Karpas-422 (cell line): Measurements from ENCODE around the gene MAPK9. TPM values are rescaled to one million over a fixed set of nuclear protein-coding genes. Genes with fewer than 3 reads are reported as not detected.

ENCODE experiments used
- DNase-seq: peaks from one replicate; pipeline ENCODE4 v3.0.0-alpha.2; 2015
- H2AFZ ChIP-seq: fragments of 200-600 bp; sonication (generic); 2 replicates; pipeline ENCODE4 v1.6.1; 2014; ENCODE audit warnings: antibody characterized with exemption, low read length, mixed read lengths
- H3K27ac ChIP-seq: fragments of 200-600 bp; sonication (generic); 2 replicates; pipeline ENCODE4 v1.5.1; 2014; ENCODE audit warnings: mild to moderate bottlenecking, low read length, moderate library complexity
- H3K27me3 ChIP-seq: fragments of 200-600 bp; sonication (generic); 2 replicates; pipeline ENCODE4 v1.6.1; 2014; ENCODE audit warnings: low read length, mixed read lengths
- H3K36me3 ChIP-seq: fragments of 200-600 bp; sonication (generic); 2 replicates; pipeline ENCODE4 v1.6.1; 2014; ENCODE audit warnings: low read length, mixed read lengths; ENCODE audit not compliant: insufficient read depth
- H3K4me1 ChIP-seq: fragments of 200-600 bp; sonication (generic); 2 replicates; pipeline ENCODE4 v1.6.1; 2014; ENCODE audit warnings: mild to moderate bottlenecking, low read length, mixed read lengths
- H3K4me2 ChIP-seq: fragments of 200-600 bp; sonication (generic); 2 replicates; pipeline ENCODE4 v1.6.1; 2014; ENCODE audit warnings: low read length, low read depth, mild to moderate bottlenecking; ENCODE audit not compliant: poor library complexity, severe bottlenecking
- H3K4me3 ChIP-seq: fragments of 200-600 bp; sonication (generic); 2 replicates; pipeline ENCODE4 v1.5.1; 2014; ENCODE audit warnings: mild to moderate bottlenecking, antibody characterized with exemption, low read length, mixed read lengths
- H3K79me2 ChIP-seq: fragments of 200-600 bp; sonication (generic); 2 replicates; pipeline ENCODE4 v1.6.1; 2014; ENCODE audit warnings: mild to moderate bottlenecking, low read length, mixed read lengths
- H3K9ac ChIP-seq: fragments of 200-600 bp; sonication (generic); 2 replicates; pipeline ENCODE4 v1.6.0; 2014; ENCODE audit warnings: low read length
- H3K9me2 ChIP-seq: fragments of 200-600 bp; sonication (generic), shearing (Covaris generic); replicated peaks from 2 replicates; pipeline ENCODE4 v1.6.0; 2014; ENCODE audit warnings: mild to moderate bottlenecking, low read length, moderate library complexity; ENCODE audit not compliant: insufficient read depth
- H3K9me3 ChIP-seq: fragments of 300-700, 200-600 bp; sonication (generic); 2 replicates; pipeline ENCODE4 v1.6.1; 2014; ENCODE audit warnings: low read length, mixed read lengths
- H4K20me1 ChIP-seq: fragments of 200-600 bp; sonication (generic); 2 replicates; pipeline ENCODE4 v1.6.1; 2014; ENCODE audit warnings: mild to moderate bottlenecking, antibody characterized with exemption, low read length, low read depth; ENCODE audit not compliant: insufficient read depth
- total RNA-seq: library from RNA; depleted of rRNA; stranded (reverse); fragments of >200 nt; shearing (Covaris generic); gene quantifications from 2 replicates; pipeline ENCODE4 v1.2.3, GENCODE V29; 2014; ENCODE audit warnings: low replicate concordance; rRNA removed

MAPK9 gene
- 26.8 and 33.0 TPM in 2 replicates for total RNA-seq

GRCh38 chr5:180291943-180292831 lies at the start of gene MAPK9:
Gene MAPK9, minus strand, starts transcription at chr5:180292083. Its CDS starts 11,522 bp downstream, at chr5:180280561.
- Histone ChIP-seq H3K79me2 (peaks cover 53% of the 10 kb centered on the region), H3K4me3 (peak within 1 kb of the TSS; percentile 88), H3K4me1 (peaks cover 23% of the 10 kb centered on the region), H4K20me1 (no peaks in the 10 kb centered on the region), H3K36me3 (peaks cover 17% of the 10 kb centered on the region; the same call in 1 of the 2 replicates), H3K27me3 (no peaks in the 10 kb centered on the region), H3K9me2 (no peaks in the 10 kb centered on the region), H2AFZ (peak within 1 kb of the TSS; percentile 84), H3K9ac (peak within 1 kb of the TSS; percentile 95), H3K9me3 (peaks cover 3% of the 10 kb centered on the region; the same call in 1 of the 2 replicates), H3K27ac (peak within 1 kb of the TSS; percentile 70), H3K4me2 (peak within 1 kb of the TSS; percentile 93)
- peak; percentile 95 for DNase-seq

DNA sequence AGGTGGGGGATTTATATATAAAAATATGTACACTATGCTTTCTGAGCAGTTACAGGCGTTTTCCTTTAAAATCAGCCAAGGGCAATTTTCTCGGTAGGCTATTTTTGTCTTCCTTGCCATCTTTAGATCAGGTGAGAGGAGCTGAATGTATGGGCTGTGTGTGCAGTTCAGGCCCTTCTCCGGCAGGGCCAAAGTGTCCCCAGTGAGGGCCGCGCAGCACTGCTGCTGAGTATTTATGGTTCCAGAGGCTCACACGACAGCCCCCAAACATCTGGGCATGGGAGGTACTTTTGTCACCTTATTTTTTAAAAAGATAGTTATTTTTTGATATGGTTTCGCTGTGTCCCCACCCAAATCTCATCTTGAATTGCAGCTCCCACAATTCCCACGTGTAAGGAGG lies 49.7 kb upstream of the MAPK9 start:
- Histone ChIP-seq H3K79me2 (no peaks in the 10 kb centered on the region), H3K4me3 (no peak overlapping the region), H3K4me1 (no peaks in the 10 kb centered on the region), H3K9me2 (no peaks in the 10 kb centered on the region), H3K27ac (no peak overlapping the region), H2AFZ (no peak overlapping the region), H3K27me3 (no peaks in the 10 kb centered on the region), H3K36me3 (no peaks in the 10 kb centered on the region), H3K4me2 (no peak overlapping the region), H3K9ac (no peak overlapping the region), H4K20me1 (no peaks in the 10 kb centered on the region), H3K9me3 (no peaks in the 10 kb centered on the region)
- no peak for DNase-seq

DNA sequence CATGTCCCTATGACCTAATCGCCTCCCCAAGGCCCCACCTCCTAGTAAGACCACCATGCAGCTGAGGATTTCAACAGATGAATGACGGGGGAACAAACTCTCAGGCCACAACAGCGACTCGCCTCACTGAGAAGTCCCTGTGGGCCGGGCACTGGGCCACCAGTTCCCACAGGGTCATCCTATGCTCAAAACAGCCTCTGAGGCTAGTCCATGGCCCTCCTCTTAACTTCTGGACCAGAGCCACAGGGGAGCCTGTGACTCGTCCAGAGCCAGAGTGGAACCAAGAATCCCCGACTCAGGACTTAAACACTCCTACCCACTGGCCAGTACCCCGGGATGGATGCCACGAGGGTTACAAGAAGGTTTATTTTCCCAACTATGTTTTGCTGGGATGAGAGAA lies 49.0 kb upstream of the MAPK9 start:
- no peak overlapping the region for H3K27ac ChIP-seq

GRCh38 chr5:180339583-180340183 lies 47.8 kb upstream of the MAPK9 start:
- no peak overlapping the region for H2AFZ ChIP-seq
- H3K27me3 ChIP-seq = no peaks in the 10 kb centered on the region
- no peaks in the 10 kb centered on the region for H3K36me3 ChIP-seq
- DNase-seq = no peak
- H3K9ac ChIP-seq = no peak overlapping the region
- no peaks in the 10 kb centered on the region for H3K9me2 ChIP-seq
- H3K9me3 ChIP-seq = no peaks in the 10 kb centered on the region
- H3K27ac ChIP-seq = no peak overlapping the region
- H3K79me2 ChIP-seq = no peaks in the 10 kb centered on the region
- H3K4me3 ChIP-seq = no peak overlapping the region
- no peaks in the 10 kb centered on the region for H3K4me1 ChIP-seq
- no peak overlapping the region for H3K4me2 ChIP-seq
- no peaks in the 10 kb centered on the region for H4K20me1 ChIP-seq

More for the DNA sequence above, 49.0 kb upstream of the MAPK9 start:
- Histone ChIP-seq H3K9ac (no peak overlapping the region), H3K4me2 (no peak overlapping the region), H3K4me1 (no peaks in the 10 kb centered on the region), H3K36me3 (no peaks in the 10 kb centered on the region), H3K27me3 (no peaks in the 10 kb centered on the region), H3K79me2 (no peaks in the 10 kb centered on the region), H4K20me1 (no peaks in the 10 kb centered on the region), H3K9me3 (no peaks in the 10 kb centered on the region), H3K9me2 (no peaks in the 10 kb centered on the region), H3K4me3 (no peak overlapping the region), H2AFZ (no peak overlapping the region)
- no peak for DNase-seq

GRCh38 chr5:180338001-180338707 lies 46.3 kb upstream of the MAPK9 start:
- Histone ChIP-seq H3K27me3 (no peaks in the 10 kb centered on the region), H3K27ac (no peak overlapping the region), H3K79me2 (no peaks in the 10 kb centered on the region), H3K4me1 (no peaks in the 10 kb centered on the region), H3K9ac (no peak overlapping the region), H3K4me3 (no peak overlapping the region), H3K9me3 (no peaks in the 10 kb centered on the region), H3K36me3 (no peaks in the 10 kb centered on the region), H3K9me2 (no peaks in the 10 kb centered on the region), H2AFZ (no peak overlapping the region), H4K20me1 (no peaks in the 10 kb centered on the region), H3K4me2 (no peak overlapping the region)
- no peak for DNase-seq

- Histone ChIP-seq H3K27me3 (no peaks in the 10 kb centered on the region), H4K20me1 (no peaks in the 10 kb centered on the region), H3K4me3 (no peak overlapping the region), H3K9me2 (no peaks in the 10 kb centered on the region), H3K79me2 (no peaks in the 10 kb centered on the region), H3K4me2 (no peak overlapping the region), H3K4me1 (no peaks in the 10 kb centered on the region), H3K9me3 (no peaks in the 10 kb centered on the region), H3K9ac (no peak overlapping the region), H3K27ac (no peak overlapping the region), H2AFZ (no peak overlapping the region), H3K36me3 (no peaks in the 10 kb centered on the region)
- DNase-seq = no peak
These were observed 44.5 kb upstream of the MAPK9 start for GRCh38 chr5:180336234-180337020.

GRCh38 chr5:180335614-180336233 lies 43.8 kb upstream of the MAPK9 start:
- Histone ChIP-seq H3K36me3 (no peaks in the 10 kb centered on the region), H2AFZ (no peak overlapping the region), H3K4me3 (no peak overlapping the region), H4K20me1 (no peaks in the 10 kb centered on the region), H3K27ac (no peak overlapping the region), H3K9me2 (no peaks in the 10 kb centered on the region), H3K27me3 (no peaks in the 10 kb centered on the region), H3K9me3 (no peaks in the 10 kb centered on the region), H3K9ac (no peak overlapping the region), H3K4me2 (no peak overlapping the region), H3K4me1 (no peaks in the 10 kb centered on the region), H3K79me2 (no peaks in the 10 kb centered on the region)
- DNase-seq = no peak
